Type B pancreatic cell (in vitro differentiated cells): ENCODE measurements around the gene KIF4A. TPM values are rescaled to one million over a fixed set of nuclear protein-coding genes. Genes with fewer than 3 reads are reported as not detected.
"Not testable (repeated sequence)": the region's sequence is repeated elsewhere in the genome, so short reads cannot be mapped to it uniquely, and the experiment has no call there.

Source experiments
- DNase-seq: peaks from one replicate; pipeline ENCODE4 v3.0.0; 2021; ENCODE audit warnings: mixed read lengths; ENCODE audit not compliant: unreplicated experiment; ENCODE audit errors: extremely low spot score
- H3K27ac Mint-ChIP-seq: 2 replicates; pipeline ENCODE4 v1.8.0; 2021; ENCODE audit warnings: mild to moderate bottlenecking, mixed read lengths
- H3K27me3 Mint-ChIP-seq: 2 replicates; pipeline ENCODE4 v1.8.0; 2021; ENCODE audit warnings: mixed read lengths
- H3K36me3 Mint-ChIP-seq: 2 replicates; pipeline ENCODE4 v1.8.0; 2021; ENCODE audit warnings: mixed read lengths
- H3K4me1 Mint-ChIP-seq: one replicate; pipeline ENCODE4 v1.8.0; 2021; ENCODE audit warnings: mixed read lengths; ENCODE audit not compliant: unreplicated experiment
- H3K4me3 Mint-ChIP-seq: 2 replicates; pipeline ENCODE4 v1.8.0; 2021; ENCODE audit warnings: mild to moderate bottlenecking, mixed read lengths
- H3K9me3 Mint-ChIP-seq: 2 replicates; pipeline ENCODE4 v1.8.0; 2021; ENCODE audit warnings: mixed read lengths
- total RNA-seq: library from RNA; stranded (reverse); gene quantifications from 2 replicates; pipeline ENCODE4 v1.2.1, GENCODE V29; 2021; ENCODE audit warnings: low replicate concordance
- TF ChIP-seq, protein P1 (sequence below): fragments of 200-600 bp; sonication (generic); conservative IDR thresholded peaks from 2 replicates; pipeline ENCODE4 v1.5.0; 2021; ENCODE audit warnings: antibody characterized with exemption, mild to moderate bottlenecking

Gene KIF4A
- total RNA-seq, 1 donor from 2014 or later, result 29.8 TPM

GRCh38 chrX:70386235-70386634 is 96.3 kb downstream of the KIF4A start:
- Mint-ChIP-seq H3K4me3 (no peak overlapping the region), H3K27ac (no peak overlapping the region), H3K27me3 (no peaks in the 10 kb centered on the region), H3K9me3 (no peaks in the 10 kb centered on the region), H3K36me3 (peaks cover 17% of the 10 kb centered on the region), H3K4me1 (no peaks in the 10 kb centered on the region)
- TF ChIP-seq, protein P1, sequence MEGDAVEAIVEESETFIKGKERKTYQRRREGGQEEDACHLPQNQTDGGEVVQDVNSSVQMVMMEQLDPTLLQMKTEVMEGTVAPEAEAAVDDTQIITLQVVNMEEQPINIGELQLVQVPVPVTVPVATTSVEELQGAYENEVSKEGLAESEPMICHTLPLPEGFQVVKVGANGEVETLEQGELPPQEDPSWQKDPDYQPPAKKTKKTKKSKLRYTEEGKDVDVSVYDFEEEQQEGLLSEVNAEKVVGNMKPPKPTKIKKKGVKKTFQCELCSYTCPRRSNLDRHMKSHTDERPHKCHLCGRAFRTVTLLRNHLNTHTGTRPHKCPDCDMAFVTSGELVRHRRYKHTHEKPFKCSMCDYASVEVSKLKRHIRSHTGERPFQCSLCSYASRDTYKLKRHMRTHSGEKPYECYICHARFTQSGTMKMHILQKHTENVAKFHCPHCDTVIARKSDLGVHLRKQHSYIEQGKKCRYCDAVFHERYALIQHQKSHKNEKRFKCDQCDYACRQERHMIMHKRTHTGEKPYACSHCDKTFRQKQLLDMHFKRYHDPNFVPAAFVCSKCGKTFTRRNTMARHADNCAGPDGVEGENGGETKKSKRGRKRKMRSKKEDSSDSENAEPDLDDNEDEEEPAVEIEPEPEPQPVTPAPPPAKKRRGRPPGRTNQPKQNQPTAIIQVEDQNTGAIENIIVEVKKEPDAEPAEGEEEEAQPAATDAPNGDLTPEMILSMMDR, result no peak
- DNase-seq, result no peak

DNA sequence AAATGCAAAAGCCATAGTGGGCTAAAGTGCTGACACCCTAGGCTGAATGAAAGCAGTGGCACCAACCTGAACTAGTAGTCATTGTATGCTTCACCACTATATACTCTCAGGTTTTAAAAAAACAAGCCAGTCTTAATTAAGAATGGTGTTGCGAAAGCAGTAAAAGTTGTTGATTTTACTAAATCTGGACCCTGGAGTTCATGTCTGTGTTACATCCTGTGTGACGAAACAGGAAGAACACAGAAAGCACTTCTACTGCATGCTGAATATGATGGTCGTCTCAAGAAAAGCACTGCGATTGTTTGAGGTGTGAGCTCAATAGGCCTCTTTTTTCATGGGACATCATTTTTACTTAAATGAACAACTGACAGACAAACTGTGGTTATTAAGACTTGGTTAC is 109.0 kb downstream of the KIF4A start:
- Mint-ChIP-seq H3K4me1 (no peaks in the 10 kb centered on the region), H3K27ac (no peak overlapping the region), H3K9me3 (no peaks in the 10 kb centered on the region), H3K4me3 (no peak overlapping the region), H3K27me3 (no peaks in the 10 kb centered on the region), H3K36me3 (peaks cover 5% of the 10 kb centered on the region)
- no peak for DNase-seq
- TF ChIP-seq, protein P1, result no peak

GRCh38 chrX:70400181-70400580 is 110.3 kb downstream of the KIF4A start:
- H3K27ac Mint-ChIP-seq, H3K4me1 Mint-ChIP-seq, DNase-seq, H3K27me3 Mint-ChIP-seq, H3K36me3 Mint-ChIP-seq, H3K4me3 Mint-ChIP-seq, H3K9me3 Mint-ChIP-seq: not testable (repeated sequence)

DNA sequence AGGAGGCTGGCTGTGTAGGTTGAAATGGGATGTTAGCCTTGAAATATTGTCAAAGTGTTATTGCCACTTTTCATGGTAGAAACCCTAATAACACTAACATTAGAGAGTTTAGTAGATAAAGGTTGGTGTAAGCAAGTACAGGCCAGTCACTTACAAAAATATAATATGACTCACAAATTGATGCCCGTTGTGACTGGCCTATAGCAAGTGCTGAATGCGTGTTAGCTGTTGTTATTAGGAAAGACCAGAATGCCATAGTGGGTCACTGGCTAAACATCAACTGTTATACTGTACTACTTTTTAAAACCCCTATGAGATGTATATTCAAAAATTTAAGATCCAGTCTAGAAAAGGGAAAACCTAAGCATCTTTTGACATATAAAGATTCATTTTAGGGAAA is 112.8 kb downstream of the KIF4A start:
- H3K27me3 Mint-ChIP-seq, result no peaks in the 10 kb centered on the region

DNA sequence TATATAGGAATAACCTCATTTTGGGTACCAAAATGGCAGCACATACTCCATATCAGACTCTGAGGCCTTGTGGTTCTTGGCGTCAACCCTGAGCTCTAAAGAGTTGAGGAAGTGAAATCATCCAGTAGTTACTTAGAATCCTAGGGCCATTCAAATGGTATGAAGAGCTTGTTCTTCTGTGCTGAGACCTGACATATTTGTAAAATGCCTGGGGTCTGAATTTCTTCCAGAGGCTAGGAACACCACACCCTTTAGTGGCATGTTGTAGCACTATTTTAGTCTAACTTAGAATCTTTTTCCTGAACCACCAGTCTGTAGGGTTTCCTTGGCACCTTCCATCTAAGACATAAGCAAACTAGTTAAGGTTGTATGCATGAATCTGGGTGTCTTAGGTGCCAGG is 115.1 kb downstream of the KIF4A start:
- H3K4me3 Mint-ChIP-seq, result no peak overlapping the region
- H3K27me3 Mint-ChIP-seq, result no peaks in the 10 kb centered on the region
- no peaks in the 10 kb centered on the region for H3K4me1 Mint-ChIP-seq
- no peaks in the 10 kb centered on the region for H3K9me3 Mint-ChIP-seq
- no peak for DNase-seq
- no peaks in the 10 kb centered on the region for H3K36me3 Mint-ChIP-seq
- TF ChIP-seq, protein P1, result no peak
- peak overlapping the region; percentile 78 for H3K27ac Mint-ChIP-seq

More for the DNA sequence above, 112.8 kb downstream of the KIF4A start:
- Mint-ChIP-seq H3K9me3 (no peaks in the 10 kb centered on the region), H3K4me1 (no peaks in the 10 kb centered on the region), H3K27ac (no peak overlapping the region), H3K36me3 (no peaks in the 10 kb centered on the region), H3K4me3 (no peak overlapping the region)
- TF ChIP-seq, protein P1, result no peak
- no peak for DNase-seq

DNA sequence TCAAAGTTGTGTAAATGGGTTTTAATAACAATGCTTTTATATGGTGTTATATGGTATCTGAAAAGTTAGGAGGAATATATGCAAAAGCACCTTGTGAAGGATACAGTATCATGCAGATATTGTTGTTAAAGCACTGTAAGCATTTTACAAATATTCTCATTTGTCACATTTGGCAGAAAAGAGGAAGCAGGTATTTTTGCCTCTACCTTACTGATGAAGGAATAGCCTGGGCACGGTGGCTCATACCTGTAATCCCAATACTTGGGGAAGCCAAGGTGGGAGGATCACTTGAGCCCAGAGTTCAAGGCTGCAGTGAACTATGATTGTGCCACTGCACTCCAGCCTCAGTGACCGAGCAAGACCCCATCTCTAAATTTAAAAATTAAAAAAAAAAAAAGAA is 121.0 kb downstream of the KIF4A start:
- no peak for DNase-seq
- Mint-ChIP-seq H3K4me1 (no peaks in the 10 kb centered on the region), H3K4me3 (no peak overlapping the region), H3K36me3 (no peaks in the 10 kb centered on the region), H3K27me3 (no peaks in the 10 kb centered on the region), H3K9me3 (no peaks in the 10 kb centered on the region), H3K27ac (no peak overlapping the region)
- TF ChIP-seq, protein P1, result no peak
